ENCODE results near the gene ATN1. TPM values are rescaled to one million over a fixed set of nuclear protein-coding genes. Genes with fewer than 3 reads are reported as not detected.
A peak's percentile ranks its signal among the peaks of the same experiment; 100 is the strongest.
"Not testable (repeated sequence)": the region's sequence is repeated elsewhere in the genome, so short reads cannot be mapped to it uniquely, and the experiment has no call there.

The ATN1 gene
- 70.4 TPM for polyA plus RNA-seq (ENCODE audit: insufficient read length)

- DNase-seq (ENCODE audit: low read depth): peak; percentile 81
Measured at GRCh38 chr12:6927379-6928021, at the start of gene ATN1. ATN1 (plus strand) TSS chr12:6927959; CDS start chr12:6934002, 6,043 bp downstream.

- not testable (repeated sequence) for DNase-seq (ENCODE audit: low read depth)
Measured at GRCh38 chr12:6879824-6880223, 47.9 kb upstream of the ATN1 start.

GRCh38 chr12:6883252-6883651, 44.5 kb upstream of the ATN1 start:
- no peak for DNase-seq (ENCODE audit: low read depth)

- DNase-seq (ENCODE audit: low read depth): no peak
Measured at GRCh38 chr12:6883683-6884082, 44.1 kb upstream of the ATN1 start.

- DNase-seq (ENCODE audit: low read depth): no peak
Measured at GRCh38 chr12:6884539-6884938, 43.2 kb upstream of the ATN1 start.

GRCh38 chr12:6886206-6886999, 41.4 kb upstream of the ATN1 start:
- DNase-seq (ENCODE audit: low read depth): not testable (repeated sequence)

GRCh38 chr12:6887460-6887859, 40.3 kb upstream of the ATN1 start:
- no peak for DNase-seq (ENCODE audit: low read depth)

GRCh38 chr12:6888360-6888759, 39.4 kb upstream of the ATN1 start:
- no peak for DNase-seq (ENCODE audit: low read depth)

- DNase-seq (ENCODE audit: low read depth): not testable (repeated sequence)
Measured at GRCh38 chr12:6888794-6889193, 39.0 kb upstream of the ATN1 start.

- not testable (repeated sequence) for DNase-seq (ENCODE audit: low read depth)
Measured at GRCh38 chr12:6889775-6890573, 37.8 kb upstream of the ATN1 start.

- peak; percentile 90 for DNase-seq (ENCODE audit: low read depth)
Measured at GRCh38 chr12:6890789-6891645, 36.7 kb upstream of the ATN1 start.

- no peak for DNase-seq (ENCODE audit: low read depth)
Measured at GRCh38 chr12:6891646-6892001, 36.1 kb upstream of the ATN1 start.

GRCh38 chr12:6892683-6893082, 35.1 kb upstream of the ATN1 start:
- not testable (repeated sequence) for DNase-seq (ENCODE audit: low read depth)

- DNase-seq (ENCODE audit: low read depth): no peak
Measured at GRCh38 chr12:6894321-6894720, 33.4 kb upstream of the ATN1 start.

GRCh38 chr12:6896846-6897435, 30.8 kb upstream of the ATN1 start:
- DNase-seq (ENCODE audit: low read depth): no peak

- no peak for DNase-seq (ENCODE audit: low read depth)
Measured at GRCh38 chr12:6899427-6899826, 28.3 kb upstream of the ATN1 start.

- peak; percentile 32 for DNase-seq (ENCODE audit: low read depth)
Measured at GRCh38 chr12:6899837-6900519, 27.8 kb upstream of the ATN1 start.

GRCh38 chr12:6902448-6902847, 25.3 kb upstream of the ATN1 start:
- no peak for DNase-seq (ENCODE audit: low read depth)

GRCh38 chr12:6903722-6904121, 24.0 kb upstream of the ATN1 start:
- no peak for DNase-seq (ENCODE audit: low read depth)
